ENCODE data around the gene RAC2.

GRCh38 chr22:37275622-37276021, 31.6 kb upstream of the RAC2 start:
- no peak for TF ChIP-seq CTCF (IDR thresholded peaks at IDR 0.05)
- no peak for TF ChIP-seq POLR2A (IDR thresholded peaks at IDR 0.05)
